GM20431 (cell line): ENCODE measurements around the gene PLEKHM1.

Source experiments
- in situ Hi-C: fragments of 300-500 bp; cut with MseI, MboI; formaldehyde crosslinking; loops from one replicate; pipeline ENCODE4 v1.15.0; 2020; ENCODE audit warnings: low sequenced_read_pairs; ENCODE audit not compliant: unreplicated experiment

Gene PLEKHM1

DNA sequence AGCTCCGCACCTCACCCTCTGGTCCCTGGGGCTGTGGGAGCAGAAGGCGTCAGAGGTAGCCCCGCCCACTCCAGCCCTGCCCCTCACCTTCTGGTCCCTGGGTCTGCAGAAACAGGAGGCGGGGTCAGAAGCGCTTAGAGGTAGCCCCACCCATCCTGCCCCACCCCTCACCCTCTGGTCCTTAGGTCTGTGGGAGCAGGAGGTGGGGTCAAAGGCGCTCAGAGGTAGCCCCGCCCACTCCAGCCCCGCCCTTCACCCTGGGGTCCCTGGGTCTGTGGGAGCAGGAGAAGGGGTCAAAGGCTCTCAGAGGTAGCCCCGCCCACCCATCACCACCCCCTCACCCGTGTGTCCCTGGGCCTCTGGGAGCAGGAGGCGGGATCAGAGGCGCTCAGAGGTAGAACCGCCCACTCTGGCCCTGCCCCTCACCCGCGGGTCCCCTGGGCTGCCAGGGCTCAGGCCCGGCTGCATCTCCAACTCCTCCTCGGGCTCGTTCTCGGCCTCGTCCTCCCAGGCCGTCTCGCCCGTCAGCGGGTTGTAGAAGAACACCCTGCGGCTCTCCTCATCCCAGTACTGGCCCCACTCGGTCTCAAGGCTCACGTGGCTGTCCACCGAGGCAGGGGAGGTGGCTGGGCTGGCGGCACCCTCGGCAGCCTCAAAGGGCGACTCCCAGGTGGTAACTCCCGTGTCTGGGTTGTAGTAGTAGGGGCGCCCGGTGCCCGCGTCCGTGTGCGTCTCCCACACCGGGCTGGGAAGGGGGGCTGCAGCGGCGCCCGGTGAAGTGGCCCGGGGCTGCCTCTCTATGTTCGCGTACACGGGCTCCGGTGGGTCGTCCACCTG is 85.1 kb downstream of the PLEKHM1 start:
- in situ Hi-C loops = no loop called here

DNA sequence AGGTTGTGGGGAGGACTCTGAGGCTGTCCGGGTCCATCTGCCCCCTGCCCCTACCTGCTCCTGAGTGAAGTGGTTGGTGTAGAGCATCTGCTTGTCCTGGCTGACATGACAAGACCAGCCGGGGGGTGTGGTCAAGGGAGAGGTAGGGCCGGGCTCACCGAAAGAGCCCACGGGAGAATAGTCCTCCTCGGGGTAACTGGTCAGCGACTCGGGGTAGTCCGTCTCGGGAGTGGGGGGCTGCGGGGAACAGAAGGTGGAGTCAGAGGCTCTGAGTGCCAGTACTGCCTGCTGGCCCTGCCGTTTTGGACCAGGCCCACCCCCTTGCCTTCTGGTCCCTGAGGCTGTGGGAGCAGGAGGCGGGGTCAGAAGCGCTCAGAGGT is 85.7 kb downstream of the PLEKHM1 start:
- in situ Hi-C loops = no loop called here

DNA sequence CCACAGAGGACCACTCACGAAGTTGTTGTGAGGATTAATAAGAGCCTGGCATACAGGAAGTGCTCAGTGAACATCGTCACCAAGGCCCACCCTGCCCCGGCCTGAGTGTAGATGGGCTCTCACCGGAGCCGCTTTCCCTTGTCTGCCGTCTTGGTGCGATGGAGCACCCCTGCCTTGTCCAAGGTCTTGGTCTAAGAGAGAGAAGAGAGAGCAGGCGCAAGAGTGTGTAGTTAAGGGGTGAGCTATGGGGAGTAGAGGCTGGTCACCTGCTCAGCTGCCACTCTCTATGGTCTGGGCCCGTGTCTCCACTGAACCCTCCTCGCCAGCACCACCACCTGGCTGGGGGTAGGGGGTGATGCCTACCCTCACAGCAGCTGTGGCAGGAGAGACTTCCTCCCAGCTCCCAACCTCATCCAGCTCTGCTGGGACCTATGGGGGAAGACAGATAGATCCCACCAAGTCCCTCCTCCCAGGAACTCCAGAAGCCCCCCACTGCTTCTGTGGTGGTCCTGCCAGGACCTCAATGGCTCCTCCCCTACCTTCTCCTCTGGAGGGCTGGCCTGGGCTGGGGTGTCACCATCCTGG is 86.5 kb downstream of the PLEKHM1 start:
- in situ Hi-C loops = no loop called here

DNA sequence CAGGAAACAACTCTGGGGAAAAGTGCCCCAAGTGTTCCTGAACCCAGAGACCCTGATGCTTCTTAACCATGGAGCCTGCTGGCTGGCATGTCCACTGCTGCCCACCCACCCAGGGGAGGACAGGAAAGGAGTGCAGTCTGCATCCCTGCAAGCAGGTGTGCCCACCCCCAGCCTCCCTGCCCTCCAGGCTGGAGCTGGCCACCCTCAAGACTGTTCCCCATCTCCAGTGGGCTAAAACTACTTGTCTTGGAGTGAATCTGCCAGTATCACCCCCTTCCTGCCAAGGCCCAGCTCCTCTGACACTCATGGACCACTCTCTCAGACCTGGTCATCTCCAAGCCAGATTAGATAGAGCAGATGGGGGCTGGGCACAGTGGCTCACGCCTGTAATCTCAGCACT is 87.6 kb downstream of the PLEKHM1 start:
- in situ Hi-C loops = no loop called here

- in situ Hi-C loops = no loop called here
These were observed 91.7 kb downstream of the PLEKHM1 start for GRCh38 chr17:45398800-45399199.

DNA sequence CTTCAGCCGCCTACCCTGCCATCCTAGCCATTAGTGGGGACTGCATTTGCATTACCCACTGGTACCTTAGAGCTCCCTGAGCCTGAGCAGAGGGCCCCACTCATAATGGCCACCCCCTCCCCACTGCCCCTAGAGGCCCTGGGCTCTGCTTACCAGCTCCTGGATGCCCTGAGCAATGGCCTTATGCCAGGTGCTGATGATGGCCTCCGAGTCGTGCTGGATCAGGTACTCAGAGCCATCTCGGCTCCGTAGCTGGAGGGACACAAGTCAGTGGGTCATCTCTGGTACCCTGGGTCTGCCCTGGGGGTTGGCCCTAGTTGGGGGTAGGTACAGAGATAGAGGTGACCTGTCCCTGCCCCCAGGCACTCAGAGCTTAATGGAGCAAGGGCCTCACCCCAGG is 92.7 kb downstream of the PLEKHM1 start:
- in situ Hi-C loops = no loop called here

- in situ Hi-C loops = no loop called here
These were observed 93.9 kb downstream of the PLEKHM1 start for GRCh38 chr17:45396496-45397205.

DNA sequence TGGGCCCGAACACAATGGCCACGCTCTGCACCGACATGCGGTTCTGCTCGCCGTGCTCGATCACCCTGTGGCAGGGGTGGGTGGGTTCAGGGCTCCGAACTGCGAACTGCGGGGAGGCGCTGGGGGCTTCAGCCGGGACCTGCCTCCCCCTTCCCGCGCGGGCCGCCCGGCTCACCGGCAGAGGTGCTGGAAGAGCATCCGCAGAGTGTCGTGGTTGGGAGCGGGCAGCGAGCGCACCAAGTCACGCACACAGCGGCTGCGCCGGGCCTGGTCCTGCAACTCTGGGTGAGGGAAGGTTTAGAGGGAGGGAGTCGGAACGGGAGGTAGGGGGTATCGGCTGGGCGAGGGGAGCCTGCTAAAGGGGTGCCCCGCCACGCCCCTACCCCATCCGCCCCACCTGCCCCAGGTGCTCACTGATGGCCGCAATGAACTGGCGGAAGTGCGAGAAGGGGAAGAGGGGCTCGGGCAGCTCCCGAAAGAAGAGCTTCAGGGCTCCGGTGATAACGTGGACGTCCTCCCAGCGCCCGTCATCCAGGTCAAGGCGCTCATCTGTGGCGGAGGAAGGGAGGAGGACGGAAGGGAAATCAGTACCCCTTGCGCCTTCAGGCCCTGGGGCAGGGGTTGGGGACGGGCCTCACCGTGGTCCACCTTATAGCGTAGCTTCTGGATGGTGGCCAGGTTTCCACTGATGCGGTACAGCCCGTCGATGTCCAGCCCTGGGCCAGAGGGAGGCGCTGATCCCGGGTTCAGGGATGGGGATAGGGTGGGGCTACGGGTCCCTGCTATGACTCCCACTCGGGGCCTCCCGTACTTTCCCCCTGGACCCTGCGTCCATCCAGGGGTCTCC is 94.7 kb downstream of the PLEKHM1 start:
- in situ Hi-C loops = no loop called here

DNA sequence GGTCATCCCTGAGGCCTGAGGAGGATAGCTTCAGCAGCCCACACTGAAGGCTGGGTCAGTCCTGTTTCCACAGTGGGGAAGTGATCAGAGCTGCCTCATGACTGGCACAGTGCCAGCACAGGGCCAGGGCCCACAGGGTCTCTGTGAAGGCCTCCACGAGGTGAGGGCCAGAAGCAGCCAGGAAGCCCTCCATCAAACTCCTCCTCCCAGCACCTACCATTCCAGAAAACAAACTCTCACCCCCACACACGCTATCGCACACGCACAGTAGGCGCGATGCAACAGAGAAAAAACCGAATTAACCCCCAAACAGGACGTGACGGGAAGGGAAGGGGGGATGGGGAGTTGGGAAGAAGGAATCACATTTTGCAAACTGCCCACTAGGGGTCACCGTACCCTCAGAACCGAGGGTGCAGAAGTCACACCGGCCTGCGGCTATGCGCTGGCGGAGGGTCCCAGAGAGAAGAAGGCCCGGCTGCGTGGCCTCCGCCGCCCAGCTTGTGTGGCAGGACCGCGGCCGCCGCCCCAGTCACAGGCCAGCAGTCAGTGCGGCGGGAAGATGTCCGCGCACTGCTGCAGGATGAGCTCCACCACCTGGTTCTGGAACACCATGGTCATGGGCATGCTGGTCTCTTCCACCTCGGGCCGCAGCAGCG is 95.5 kb downstream of the PLEKHM1 start:
- in situ Hi-C loops = no loop called here

GRCh38 chr17:45394564-45394912 is 96.0 kb downstream of the PLEKHM1 start:
- in situ Hi-C loops = no loop called here

GRCh38 chr17:45394091-45394490 is 96.4 kb downstream of the PLEKHM1 start:
- in situ Hi-C loops = no loop called here

- in situ Hi-C loops = no loop called here
These were observed 97.1 kb downstream of the PLEKHM1 start for GRCh38 chr17:45393411-45393810.

- in situ Hi-C loops = no loop called here
These were observed 98.6 kb downstream of the PLEKHM1 start for GRCh38 chr17:45391918-45392317.

- in situ Hi-C loops = no loop called here
These were observed 99.2 kb downstream of the PLEKHM1 start for GRCh38 chr17:45391291-45391690.

DNA sequence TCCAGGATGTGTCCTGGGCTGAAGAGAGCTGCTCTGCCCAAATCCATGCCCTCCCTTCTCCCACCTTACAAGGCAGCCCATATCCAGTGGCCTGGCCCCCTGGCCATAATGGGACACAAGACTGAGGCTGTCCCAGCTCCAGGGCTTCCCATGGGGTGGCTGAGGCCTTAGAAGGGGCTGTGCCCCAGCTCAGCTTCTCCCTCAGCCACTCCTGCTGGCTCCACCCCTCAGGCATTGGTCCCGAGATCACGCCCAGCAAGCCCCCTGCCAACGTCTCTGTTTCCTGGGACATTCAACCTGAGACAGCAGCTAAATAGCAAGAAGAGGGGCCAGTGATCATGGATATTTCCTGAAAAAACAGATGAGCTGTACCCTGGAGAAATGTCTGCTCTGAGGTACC is 101.2 kb downstream of the PLEKHM1 start:
- in situ Hi-C loops = loop anchor here (5.0 kb wide), 1 partner anchor 112 kb away; no protein-coding TSS in a partner anchor

DNA sequence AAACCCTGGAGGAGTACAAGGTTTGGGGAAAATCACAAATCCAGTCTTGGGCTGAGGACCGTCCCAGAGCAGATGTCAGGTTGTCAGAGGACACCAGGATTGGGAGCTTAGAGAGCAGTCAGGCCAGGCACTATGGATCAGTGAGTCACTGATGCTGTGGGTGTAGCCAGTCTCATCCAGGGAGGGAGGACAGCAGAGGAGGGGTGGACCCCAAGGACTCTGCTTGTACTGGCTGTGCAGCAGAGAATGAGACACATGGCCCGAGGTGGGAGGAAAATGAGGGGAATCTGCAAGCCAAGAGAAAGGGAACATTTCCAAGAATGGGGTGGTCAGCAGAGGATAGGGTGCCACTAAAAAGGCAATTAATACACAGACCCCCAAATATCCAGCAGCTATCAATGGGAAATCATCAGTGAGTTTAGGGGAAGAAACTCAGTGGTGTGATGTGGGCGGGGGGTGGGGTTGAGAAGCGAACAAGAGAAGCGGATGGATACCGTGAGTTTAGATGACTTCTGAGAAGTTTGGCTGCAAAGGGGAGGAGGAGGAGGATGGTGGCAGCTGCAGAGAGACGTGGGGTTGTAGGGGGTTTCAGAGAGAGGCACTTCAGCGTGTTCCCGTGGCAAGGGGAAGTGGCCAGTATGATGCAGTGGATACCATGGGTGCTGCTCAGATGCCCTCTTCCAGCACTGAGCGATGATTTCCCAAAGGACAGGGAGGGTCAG is 101.8 kb downstream of the PLEKHM1 start:
- in situ Hi-C loops = loop anchor here (5.0 kb wide), 1 partner anchor 111 kb away; no protein-coding TSS in a partner anchor

GRCh38 chr17:45387739-45388138 is 102.8 kb downstream of the PLEKHM1 start:
- in situ Hi-C loops = loop anchor here (5.0 kb wide), 1 partner anchor 110 kb away; no protein-coding TSS in a partner anchor

DNA sequence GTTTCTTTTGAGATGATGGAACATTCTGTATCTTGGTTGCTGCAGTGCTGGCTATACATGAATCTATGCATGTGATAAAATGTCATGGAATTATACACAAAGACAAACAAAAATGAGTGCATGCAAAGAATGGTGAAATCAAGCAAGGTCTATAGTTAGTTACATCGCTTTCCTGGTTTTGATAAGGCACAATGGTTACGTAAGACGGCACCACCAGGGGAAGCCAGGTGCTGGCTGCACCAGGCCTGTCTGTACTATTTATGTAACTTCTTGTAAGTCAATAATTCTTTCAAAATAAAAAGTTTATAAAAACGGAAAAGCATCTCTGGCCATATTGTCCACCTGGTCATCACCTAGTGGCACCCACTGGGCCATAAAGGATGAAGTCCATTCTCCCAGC is 104.3 kb downstream of the PLEKHM1 start:
- in situ Hi-C loops = loop anchor here (5.0 kb wide), 1 partner anchor 109 kb away; no protein-coding TSS in a partner anchor
